ENCODE measurements around the gene ZNF714. TPM values are rescaled to one million over a fixed set of nuclear protein-coding genes. Genes with fewer than 3 reads are reported as not detected.

The ZNF714 gene
- total and polyA plus RNA-seq, 10 of the 15 experiments (the other 5 are each of a cell fraction or from before 2014, with no cell fraction given) = 4.9 to 13.2 (median 9.1) TPM

DNA sequence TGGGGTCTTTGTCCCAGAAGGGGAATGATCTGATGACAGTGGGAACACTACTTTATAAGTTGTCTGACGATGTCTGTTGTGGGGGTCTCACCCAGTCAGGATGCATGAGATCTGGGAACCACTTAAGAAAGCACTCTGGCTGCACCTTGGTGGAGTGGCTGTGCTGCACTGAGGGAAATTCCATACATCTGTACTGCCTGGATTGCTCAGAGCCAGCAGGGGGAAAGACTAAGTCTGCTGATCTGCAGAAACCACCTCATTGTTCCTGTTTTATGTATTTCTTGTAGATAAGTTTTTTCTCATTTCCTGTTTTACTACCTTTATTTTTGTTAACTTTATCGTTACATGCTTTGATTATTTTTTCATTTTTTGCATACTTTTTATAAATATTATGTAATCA is 34.3 kb upstream of the ZNF714 start:
- Histone ChIP-seq H3K27ac (ENCODE audit: control insufficient read depth, insufficient read depth) (no peak overlapping the region), H3K27me3 (replicated peaks in 1 of 2; ENCODE audit: control insufficient read depth in 2 of 2, insufficient read depth in 2 of 2, low read length in 1 of 2) (no peaks in the 10 kb centered on the region), H3K4me1 (ENCODE audit: control insufficient read depth, insufficient read depth, low read length) (no peaks in the 10 kb centered on the region), H2AFZ (ENCODE audit: control insufficient read depth, low read depth, low read length) (no peak overlapping the region), H3K9ac (ENCODE audit: control insufficient read depth, insufficient read depth, low read length) (no peak overlapping the region), H3K36me3 (ENCODE audit: control insufficient read depth in 2 of 2, insufficient read depth in 2 of 2, low read length in 1 of 2) (peaks cover 3 to 12% of the 10 kb centered on the region in 2 experiments; a peak in 3 of 4 replicates), H3K4me3 (no peak overlapping the region), H3K4me2 (ENCODE audit: control insufficient read depth, insufficient read depth) (no peak overlapping the region), H3K9me3 (replicated peaks; ENCODE audit: control insufficient read depth, insufficient read depth, low read length) (peaks cover 21% of the 10 kb centered on the region), H4K20me1 (ENCODE audit: control insufficient read depth, insufficient read depth) (no peaks in the 10 kb centered on the region), H3K79me2 (ENCODE audit: control insufficient read depth, insufficient read depth, low read length) (peaks cover 2% of the 10 kb centered on the region; the same call in 1 of the 2 replicates)
- FAIRE-seq (no peak), ATAC-seq (no peak), DNase-seq (ENCODE audit: low read depth, low spot score) (no peak)
- CTCF ChIA-PET = no interaction called here
- intact Hi-C loops (cut with micrococcal nuclease; ENCODE audit: unreplicated experiment) = no loop called here
- POLR2A ChIA-PET = no interaction called here
- 69% methylated on average over 2 of the region's 2 CpGs for WGBS (ENCODE audit: insufficient coverage, insufficient replicate concordance, low lambda C conversion rate, missing lambda C conversion rate)
- in situ Hi-C loops (cut with MboI) = loop anchor here (25.0 kb wide), 1 partner anchor 1510 kb away; the partner anchor contains the start of genes CILP2 and YJEFN3
- TF ChIP-seq, protein P1, sequence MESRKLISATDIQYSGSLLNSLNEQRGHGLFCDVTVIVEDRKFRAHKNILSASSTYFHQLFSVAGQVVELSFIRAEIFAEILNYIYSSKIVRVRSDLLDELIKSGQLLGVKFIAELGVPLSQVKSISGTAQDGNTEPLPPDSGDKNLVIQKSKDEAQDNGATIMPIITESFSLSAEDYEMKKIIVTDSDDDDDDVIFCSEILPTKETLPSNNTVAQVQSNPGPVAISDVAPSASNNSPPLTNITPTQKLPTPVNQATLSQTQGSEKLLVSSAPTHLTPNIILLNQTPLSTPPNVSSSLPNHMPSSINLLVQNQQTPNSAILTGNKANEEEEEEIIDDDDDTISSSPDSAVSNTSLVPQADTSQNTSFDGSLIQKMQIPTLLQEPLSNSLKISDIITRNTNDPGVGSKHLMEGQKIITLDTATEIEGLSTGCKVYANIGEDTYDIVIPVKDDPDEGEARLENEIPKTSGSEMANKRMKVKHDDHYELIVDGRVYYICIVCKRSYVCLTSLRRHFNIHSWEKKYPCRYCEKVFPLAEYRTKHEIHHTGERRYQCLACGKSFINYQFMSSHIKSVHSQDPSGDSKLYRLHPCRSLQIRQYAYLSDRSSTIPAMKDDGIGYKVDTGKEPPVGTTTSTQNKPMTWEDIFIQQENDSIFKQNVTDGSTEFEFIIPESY (IDR thresholded peaks at IDR 0.05) = no peak
- no peak for TF ChIP-seq BACH1 (IDR thresholded peaks at IDR 0.05; ENCODE audit: borderline replicate concordance)
- BruUV-seq (replicated peaks) = no TSS peak
- RAD21 ChIA-PET (ENCODE audit: unreplicated experiment) = no interaction called here
- SMC1A ChIA-PET (ENCODE audit: uncharacterized antibody, unreplicated experiment) = no interaction called here

DNA sequence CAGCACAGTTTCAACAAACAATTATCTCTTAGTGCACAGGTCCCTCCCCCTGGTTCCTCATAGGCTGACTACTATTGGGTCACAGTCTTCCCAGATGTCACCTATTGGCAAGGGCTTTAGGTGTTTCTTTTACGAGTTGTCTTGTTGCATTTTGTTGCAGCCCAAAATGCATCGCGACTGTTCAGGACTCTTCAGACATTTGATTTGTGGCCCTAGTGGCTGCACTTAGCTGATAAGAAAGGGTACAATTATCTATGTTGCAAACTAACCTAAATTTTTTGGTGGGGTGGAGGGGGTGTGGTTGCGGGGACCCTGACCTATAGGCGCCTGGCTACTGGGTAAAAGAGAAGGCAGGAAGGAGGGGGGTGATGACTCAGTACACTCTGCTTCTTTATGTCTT is 29.1 kb upstream of the ZNF714 start:
- H3K4me1 ChIP-seq (ENCODE audit: control insufficient read depth, insufficient read depth, low read length) = no peaks in the 10 kb centered on the region
- POLR2A ChIA-PET = no interaction called here
- 97% methylated on average over 5 of the region's 5 CpGs for WGBS (ENCODE audit: insufficient coverage, insufficient replicate concordance, low lambda C conversion rate, missing lambda C conversion rate)
- H2AFZ ChIP-seq (ENCODE audit: control insufficient read depth, low read depth, low read length) = no peak overlapping the region
- RAD21 ChIA-PET (ENCODE audit: unreplicated experiment) = no interaction called here
- H3K4me2 ChIP-seq (ENCODE audit: control insufficient read depth, insufficient read depth) = no peak overlapping the region
- no peak overlapping the region for H3K9ac ChIP-seq (ENCODE audit: control insufficient read depth, insufficient read depth, low read length)
- ATAC-seq (no peak), FAIRE-seq (no peak), DNase-seq (ENCODE audit: low read depth, low spot score) (no peak)
- no peaks in the 10 kb centered on the region; the same call in 1 of the 2 replicates for H3K79me2 ChIP-seq (ENCODE audit: control insufficient read depth, insufficient read depth, low read length)
- BruUV-seq (replicated peaks) = no TSS peak
- intact Hi-C loops (cut with micrococcal nuclease; ENCODE audit: unreplicated experiment) = no loop called here
- CTCF ChIA-PET = no interaction called here
- no peak overlapping the region for H3K4me3 ChIP-seq
- peaks cover 6 to 37% of the 10 kb centered on the region in 2 experiments for H3K36me3 ChIP-seq (ENCODE audit: control insufficient read depth in 2 of 2, insufficient read depth in 2 of 2, low read length in 1 of 2)
- no peaks in the 10 kb centered on the region for H3K27me3 ChIP-seq (replicated peaks in 1 of 2; ENCODE audit: control insufficient read depth in 2 of 2, insufficient read depth in 2 of 2, low read length in 1 of 2)
- SMC1A ChIA-PET (ENCODE audit: uncharacterized antibody, unreplicated experiment) = no interaction called here
- in situ Hi-C loops (cut with MboI) = no loop called here
- no peak overlapping the region for H3K27ac ChIP-seq (ENCODE audit: control insufficient read depth, insufficient read depth)
- H3K9me3 ChIP-seq (replicated peaks; ENCODE audit: control insufficient read depth, insufficient read depth, low read length) = peaks cover 32% of the 10 kb centered on the region
- H4K20me1 ChIP-seq (ENCODE audit: control insufficient read depth, insufficient read depth) = no peaks in the 10 kb centered on the region
- TF ChIP-seq PAX5 (IDR thresholded peaks at IDR 0.05; ENCODE audit: borderline replicate concordance, low read depth, low read length) (no peak), RBBP5 (conservative IDR thresholded peaks at IDR 0.05) (no peak), RUNX3 (IDR thresholded peaks at IDR 0.05; ENCODE audit: low read length) (no peak), ZNF217 (IDR thresholded peaks at IDR 0.05) (no peak), KLF5 (IDR thresholded peaks at IDR 0.05; ENCODE audit: partially characterized antibody) (no peak), POLR2AphosphoS2 (IDR thresholded peaks at IDR 0.05; ENCODE audit: low read depth, low read length) (no peak), BCLAF1 (IDR thresholded peaks at IDR 0.05) (no peak), CEBPZ (IDR thresholded peaks at IDR 0.05; ENCODE audit: low read depth, low read length) (no peak)
